Posterior vena cava (tissue), 2 donors: ENCODE measurements around the gene OSER1. TPM values are rescaled to one million over a fixed set of nuclear protein-coding genes. Genes with fewer than 3 reads are reported as not detected.
"Not testable (repeated sequence)": the region's sequence is repeated elsewhere in the genome, so short reads cannot be mapped to it uniquely, and the experiment has no call there.

Source experiments
- DNase-seq: peaks from one replicate; pipeline ENCODE4 v3.0.0-alpha.2; 2020; ENCODE audit warnings: low spot score
- intact Hi-C, 2 donors: fragments of 100-400 bp; cut with DNase I; formaldehyde crosslinking; loops; one replicate each; pipeline versions ENCODE4 v1.14.1 to v1.14.2; 2022 to 2023
- total RNA-seq, 2 donors: library from RNA; stranded (reverse); fragmentation: NEBNext Ultra II Directional; extraction: Animal tissue kit (Norgen Biotek cat#: 25700); gene quantifications; one replicate each; pipeline ENCODE4 v1.2.1, GENCODE V29; 2021
- donor health status: DM: yes; HTN: yes; CAD: no.
- donor health status: DM: yes; HTN: yes; CAD: no.

OSER1 gene
- total RNA-seq, 2 donors from 2014 or later: 24.3 to 27.3 TPM

- intact Hi-C loops: no loop called here
- DNase-seq: no peak
Observed at GRCh38 chr20:44208770-44209169, 1.8 kb downstream of the OSER1 start.

GRCh38 chr20:44208165-44208564 is 2.4 kb downstream of the OSER1 start:
- intact Hi-C loops: no loop called here
- DNase-seq: no peak

- DNase-seq: no peak
- intact Hi-C loops: no loop called here
Observed at GRCh38 chr20:44207126-44207723, 3.3 kb downstream of the OSER1 start.

GRCh38 chr20:44206132-44206531 is 4.4 kb downstream of the OSER1 start:
- intact Hi-C loops: no loop called here
- DNase-seq: no peak

GRCh38 chr20:44204832-44205215 is 5.7 kb downstream of the OSER1 start:
- no peak for DNase-seq
- intact Hi-C loops: no loop called here

GRCh38 chr20:44204156-44204831 is 6.3 kb downstream of the OSER1 start:
- no peak for DNase-seq
- intact Hi-C loops: no loop called here

GRCh38 chr20:44203161-44203560 is 7.4 kb downstream of the OSER1 start:
- intact Hi-C loops: no loop called here
- DNase-seq: no peak

GRCh38 chr20:44200983-44201382 is 9.6 kb downstream of the OSER1 start:
- DNase-seq: no peak
- intact Hi-C loops: no loop called here

GRCh38 chr20:44200371-44200770 is 10.2 kb downstream of the OSER1 start:
- intact Hi-C loops: no loop called here
- DNase-seq: no peak

- DNase-seq: no peak
- intact Hi-C loops: no loop called here
Observed at GRCh38 chr20:44199877-44200276, 10.7 kb downstream of the OSER1 start.

GRCh38 chr20:44198872-44199271 is 11.7 kb downstream of the OSER1 start:
- intact Hi-C loops: no loop called here
- no peak for DNase-seq

GRCh38 chr20:44196271-44196670 is 14.3 kb downstream of the OSER1 start:
- DNase-seq: no peak
- intact Hi-C loops: no loop called here

- no peak for DNase-seq
- intact Hi-C loops: no loop called here
Observed at GRCh38 chr20:44195605-44196004, 15.0 kb downstream of the OSER1 start.

GRCh38 chr20:44193801-44194200 is 16.8 kb downstream of the OSER1 start:
- DNase-seq: no peak
- intact Hi-C loops: no loop called here

GRCh38 chr20:44191640-44192039 is 18.9 kb downstream of the OSER1 start:
- DNase-seq, intact Hi-C loops: not testable (repeated sequence)

- intact Hi-C loops, DNase-seq: not testable (repeated sequence)
Observed at GRCh38 chr20:44190197-44190852, 20.2 kb downstream of the OSER1 start.

- DNase-seq: no peak
- intact Hi-C loops: loop anchor here (5.0 kb wide), 2 partner anchors 36 to 71 kb away; no protein-coding TSS in a partner anchor
Observed at GRCh38 chr20:44188752-44189151, 21.8 kb downstream of the OSER1 start.

GRCh38 chr20:44187772-44188709 is 22.5 kb downstream of the OSER1 start:
- DNase-seq: no peak
- intact Hi-C loops: loop anchor here (5.0 kb wide), 2 partner anchors 36 to 71 kb away; no protein-coding TSS in a partner anchor

- peak; percentile 84 for DNase-seq
Observed at GRCh38 chr20:44187054-44187771, 23.4 kb downstream of the OSER1 start, which contains the start of gene JPH2. Gene JPH2 (minus strand): TSS chr20:44187188. CDS start chr20:44186705, 483 bp downstream.

More at GRCh38 chr20:44187054-44187771, 23.4 kb downstream of the OSER1 start, which contains the start of gene JPH2:
- intact Hi-C loops: loop anchor here (5.0 kb wide), 2 partner anchors 35 to 70 kb away; no protein-coding TSS in a partner anchor
